H1 (cell line): Measurements from ENCODE around the gene OR6C6. TPM values are rescaled to one million over a fixed set of nuclear protein-coding genes. Genes with fewer than 3 reads are reported as not detected.

Source experiments
- CTCF ChIA-PET: fragments of 300-600 bp; sonication (Branson Sonifier 250); formaldehyde crosslinking; loops from one replicate; lab custom pipeline; 2021; ENCODE audit not compliant: partially characterized antibody; lab: Charles Lee
- POLR2A ChIA-PET: fragments of 300-600 bp; sonication (Branson Sonifier 250); formaldehyde crosslinking; loops from one replicate; lab custom pipeline; 2021; ENCODE audit warnings: inconsistent platforms; ENCODE audit not compliant: partially characterized antibody; lab: Charles Lee
- DNase-seq, 2 experiments: peaks; one replicate each; pipeline versions ENCODE4 v3.0.0 to v3.0.0-alpha.2; 2010 to 2022; ENCODE audit warnings: low spot score in 2 of 2, low read depth in 1 of 2, mixed read lengths in 1 of 2
- FAIRE-seq: peaks from 2 replicates; lab custom pipeline; 2011; peaks lifted over from hg19 to GRCh38; lab: Jason Lieb, UNC
- H2AFZ ChIP-seq: 2 replicates; pipeline ENCODE4 v1.8.1; 2012; ENCODE audit warnings: low read length, inconsistent platforms
- H2AK5ac ChIP-seq: 2 replicates; pipeline ENCODE4 v1.6.1; 2013; ENCODE audit warnings: low read depth, low read length
- H2BK120ac ChIP-seq: replicated peaks from 2 replicates; pipeline ENCODE3; 2013; ENCODE audit warnings: low read depth, low read length, inconsistent platforms
- H2BK12ac ChIP-seq: 2 replicates; pipeline ENCODE4 v1.6.1; 2013; ENCODE audit warnings: low read depth, low read length
- H2BK15ac ChIP-seq: 2 replicates; pipeline ENCODE4 v1.6.1; 2013; ENCODE audit warnings: low read length
- H2BK20ac ChIP-seq: 2 replicates; pipeline ENCODE4 v1.6.1; 2013; ENCODE audit warnings: low read length
- H2BK5ac ChIP-seq: 2 replicates; pipeline ENCODE4 v1.6.1; 2013; ENCODE audit warnings: low read depth, low read length
- H3K14ac ChIP-seq: 2 replicates; pipeline ENCODE4 v1.6.1; 2013; ENCODE audit warnings: inconsistent platforms; ENCODE audit not compliant: insufficient read length
- H3K18ac ChIP-seq: 2 replicates; pipeline ENCODE4 v1.6.1; 2013; ENCODE audit warnings: low read length; ENCODE audit errors: extremely low read depth
- H3K23ac ChIP-seq: 2 replicates; pipeline ENCODE4 v1.6.1; 2013; ENCODE audit warnings: inconsistent platforms; ENCODE audit not compliant: insufficient read length
- H3K23me2 ChIP-seq: 2 replicates; pipeline ENCODE4 v1.6.1; 2013; ENCODE audit warnings: low read depth, low read length
- H3K27ac ChIP-seq: 2 replicates; pipeline ENCODE4 v1.6.1; 2011; ENCODE audit warnings: low read depth, low read length, inconsistent platforms
- H3K27me3 ChIP-seq, 4 experiments: replicated peaks in 1 of 4; 1 replicate in 1 of 4; 2 replicates in 3 of 4; pipeline versions ENCODE4 v1.6.1 to v1.8.1; 2011 to 2013; ENCODE audit warnings: low read length in 3 of 4, mild to moderate bottlenecking in 3 of 4, inconsistent platforms in 2 of 4, mixed read lengths in 2 of 4, moderate library complexity in 1 of 4; ENCODE audit not compliant: control insufficient read depth in 3 of 4, insufficient read depth in 3 of 4; ENCODE audit errors: extremely low read depth in 1 of 4
- H3K36me3 ChIP-seq, 4 experiments: 2 replicates each; pipeline versions ENCODE4 v1.6.1 to v1.8.1; 2011 to 2013; ENCODE audit warnings: mild to moderate bottlenecking in 4 of 4, low read length in 3 of 4, moderate library complexity in 2 of 4, control low read depth in 1 of 4, inconsistent platforms in 1 of 4; ENCODE audit not compliant: insufficient read depth in 4 of 4, control insufficient read depth in 2 of 4
- H3K4ac ChIP-seq: replicated peaks from 2 replicates; pipeline ENCODE3; 2013; ENCODE audit warnings: low read length, low read depth, mixed read lengths, inconsistent platforms; ENCODE audit not compliant: insufficient read length
- H3K4me1 ChIP-seq, 4 experiments: replicated peaks in 1 of 4; 1 replicate in 1 of 4; 2 replicates in 3 of 4; pipeline versions ENCODE4 v1.6.1 to v1.8.1; 2011 to 2013; ENCODE audit warnings: low read length in 3 of 4, inconsistent platforms in 2 of 4, mixed read lengths in 1 of 4; ENCODE audit not compliant: insufficient read depth in 4 of 4, control insufficient read depth in 3 of 4
- H3K4me2 ChIP-seq, 2 experiments: 2 replicates each; pipeline versions ENCODE4 v1.6.1 to v1.8.1; 2011 to 2013; ENCODE audit warnings: low read depth in 2 of 2, low read length in 2 of 2, control low read depth in 1 of 2, inconsistent platforms in 1 of 2, mild to moderate bottlenecking in 1 of 2; ENCODE audit not compliant: insufficient read depth in 1 of 2
- H3K4me3 ChIP-seq, 4 experiments: fragments of 200-600, 300-600 bp in 1 of 4; sonication (generic), shearing (Covaris generic), sonication (Bioruptor Twin) in 1 of 4; 2 replicates each; pipeline versions ENCODE4 v1.5.1 to v1.8.1; 2011 to 2016; ENCODE audit warnings: low read length in 4 of 4, low read depth in 3 of 4, control low read depth in 2 of 4, inconsistent platforms in 2 of 4, mild to moderate bottlenecking in 2 of 4, mixed read lengths in 1 of 4, moderate library complexity in 1 of 4; ENCODE audit not compliant: insufficient read depth in 2 of 4; ENCODE audit errors: extremely low read depth in 1 of 4
- H3K56ac ChIP-seq: replicated peaks from 2 replicates; pipeline ENCODE3; 2013; ENCODE audit warnings: low read depth, mild to moderate bottlenecking, mixed read lengths, low read length, inconsistent platforms; ENCODE audit not compliant: insufficient read length
- H3K79me1 ChIP-seq: 2 replicates; pipeline ENCODE4 v1.6.1; 2013; ENCODE audit warnings: low read depth, low read length, control low read depth
- H3K79me2 ChIP-seq, 2 experiments: 2 replicates each; pipeline versions ENCODE4 v1.6.1 to v1.8.1; 2012 to 2013; ENCODE audit warnings: low read length in 2 of 2, mild to moderate bottlenecking in 2 of 2, inconsistent platforms in 1 of 2; ENCODE audit not compliant: insufficient read depth in 2 of 2, control insufficient read depth in 1 of 2
- H3K9ac ChIP-seq, 4 experiments: replicated peaks in 1 of 4; 1 replicate in 1 of 4; 2 replicates in 3 of 4; pipeline versions ENCODE4 v1.6.1 to v1.8.1; 2011 to 2013; ENCODE audit warnings: low read depth in 3 of 4, low read length in 3 of 4, control low read depth in 2 of 4, mild to moderate bottlenecking in 2 of 4, moderate library complexity in 2 of 4, inconsistent platforms in 1 of 4; ENCODE audit errors: extremely low read depth in 1 of 4
- H3K9me3 ChIP-seq, 2 experiments: 2 replicates each; pipeline versions ENCODE4 v1.6.1 to v1.8.1; 2012 to 2013; ENCODE audit warnings: mild to moderate bottlenecking in 2 of 2, moderate library complexity in 2 of 2, control low read depth in 1 of 2, inconsistent platforms in 1 of 2, low read depth in 1 of 2, low read length in 1 of 2, mixed read lengths in 1 of 2; ENCODE audit not compliant: insufficient read depth in 2 of 2
- H4K20me1 ChIP-seq, 2 experiments: replicated peaks in 1 of 2; 2 replicates each; pipeline versions ENCODE3 to v1.8.1; 2011 to 2013; ENCODE audit warnings: inconsistent platforms in 2 of 2, low read length in 2 of 2, mild to moderate bottlenecking in 1 of 2; ENCODE audit not compliant: insufficient read depth in 2 of 2, control insufficient read depth in 1 of 2
- H4K5ac ChIP-seq: 2 replicates; pipeline ENCODE4 v1.6.1; 2013; ENCODE audit warnings: low read length, low read depth, mixed read lengths, inconsistent platforms; ENCODE audit not compliant: insufficient read length
- H4K8ac ChIP-seq: 2 replicates; pipeline ENCODE4 v1.8.0; 2013; ENCODE audit warnings: mild to moderate bottlenecking, moderate library complexity, low read length, inconsistent platforms; ENCODE audit not compliant: insufficient read depth; ENCODE audit errors: extremely low read depth
- H4K91ac ChIP-seq: replicated peaks from 2 replicates; pipeline ENCODE3; 2013; ENCODE audit warnings: low read length, mixed read lengths, inconsistent platforms; ENCODE audit not compliant: insufficient read length
- CEBPB ChIP-seq: IDR thresholded peaks from 2 replicates; pipeline ENCODE4 v1.6.1; 2012; ENCODE audit warnings: low read depth, low read length
- KDM5A ChIP-seq: fragments of 200-600 bp; IDR thresholded peaks from 2 replicates; pipeline ENCODE4 v1.7.1; 2012; ENCODE audit warnings: mild to moderate bottlenecking, low read length, inconsistent platforms, mixed read lengths
- WGBS, 2 experiments: shearing (Covaris generic) in 1 of 2; methylation state at CpG; one replicate each; pipeline versions ENCODE4 v1.1.6 to v1.1.7; 2013 to 2015; ENCODE audit warnings: low lambda C conversion rate in 2 of 2, mixed read lengths in 2 of 2, inconsistent platforms in 1 of 2, low coverage in 1 of 2, missing lambda C conversion rate in 1 of 2; ENCODE audit not compliant: insufficient replicate concordance in 2 of 2, insufficient coverage in 1 of 2, insufficient read length in 1 of 2; ENCODE audit errors: extremely low coverage in 1 of 2, missing lambda C conversion rate in 1 of 2; 5-methylcytosine and 5-hydroxymethylcytosine counted together
- polyA plus RNA-seq, 7 experiments: library from polyadenylated mRNA; depleted of rRNA in 3 of 7; stranded (reverse) in 5 of 7; unstranded in 2 of 7; fragments of >200 nt in 5 of 7; fragments of 200-250 nt in 2 of 7; gene quantifications; 1 replicate in 5 of 7; 2 replicates in 1 of 7; 4 replicates in 1 of 7; pipeline versions ENCODE4 v1.2.1 to v1.2.3, GENCODE V29; 2011 to 2013; ENCODE audit warnings: missing spikeins in 2 of 7, mixed read lengths in 2 of 7
- total RNA-seq: library from RNA; stranded (reverse); fragmentation: NEBNext Ultra II Directional; extraction: Animal tissue kit (Norgen Biotek cat#: 25700); gene quantifications from 2 replicates; pipeline ENCODE4 v1.2.1, GENCODE V29; 2021

Gene OR6C6
- total and polyA plus RNA-seq, 2 of the 8 experiments (the other 6 are each of a cell fraction or from before 2014, with no cell fraction given), result not detected

GRCh38 chr12:55289999-55290398, 6.4 kb downstream of the OR6C6 start:
- Histone ChIP-seq H3K79me2 (no peaks in the 10 kb centered on the region), H3K36me3 (no peaks in the 10 kb centered on the region), H2AK5ac (no peak overlapping the region), H2AFZ (no peak overlapping the region), H4K91ac (no peak overlapping the region), H2BK12ac (no peak overlapping the region), H4K20me1 (no peaks in the 10 kb centered on the region), H3K9ac (no peak overlapping the region), H2BK120ac (no peak overlapping the region), H3K4me3 (no peak overlapping the region), H3K9me3 (no peaks in the 10 kb centered on the region), H3K56ac (no peak overlapping the region)
- POLR2A ChIA-PET, result no interaction called here
- TF ChIP-seq KDM5A (no peak), CEBPB (peak; percentile 54)
- TF ChIP-seq, all 59 proteins: peak for 1
- H3K23me2 ChIP-seq, result no peaks in the 10 kb centered on the region
- H2BK20ac ChIP-seq, result no peak overlapping the region
- H4K5ac ChIP-seq, result no peak overlapping the region
- no peak overlapping the region for H4K8ac ChIP-seq
- no peak overlapping the region for H2BK5ac ChIP-seq
- DNase-seq (no peak), FAIRE-seq (no peak)
- WGBS, 2 experiments, result 76% methylated on average over 2 of the region's 2 CpGs; no CpG with 5 or more reads in 1 of the 2 experiments
- H3K27me3 ChIP-seq, result no peaks in the 10 kb centered on the region
- CTCF ChIA-PET, result interaction anchor here (0.9 to 1.3 kb wide), 2 partner anchors 11 to 328 kb away, joined by 3 to 5 read pairs; no protein-coding TSS in a partner anchor
- no peak overlapping the region for H3K14ac ChIP-seq
- H3K4me1 ChIP-seq, result no peaks in the 10 kb centered on the region
- no peak overlapping the region for H3K18ac ChIP-seq
- H3K79me1 ChIP-seq, result no peaks in the 10 kb centered on the region
- no peak overlapping the region for H3K27ac ChIP-seq
- no peak overlapping the region for H2BK15ac ChIP-seq
- no peak overlapping the region for H3K4ac ChIP-seq
- no peak overlapping the region for H3K4me2 ChIP-seq
- no peak overlapping the region for H3K23ac ChIP-seq
